Parathyroid adenoma (tissue), 2 donors: ENCODE results near the gene PRKN.

Experiments
- H2AFZ ChIP-seq: fragments of 300-600 bp; sonication (generic); one replicate; pipeline ENCODE4 v1.7.0; 2017; ENCODE audit warnings: antibody characterized with exemption, mild to moderate bottlenecking
- H3K27ac ChIP-seq: fragments of 300-600 bp; sonication (generic); one replicate; pipeline ENCODE4 v1.7.0; 2017
- H3K27me3 ChIP-seq: fragments of 300-600 bp; sonication (generic); one replicate; pipeline ENCODE4 v1.7.0; 2017; ENCODE audit warnings: low read length; ENCODE audit not compliant: control insufficient read depth, insufficient read depth
- H3K36me3 ChIP-seq: fragments of 300-600 bp; sonication (generic); one replicate; pipeline ENCODE4 v1.7.0; 2017; ENCODE audit warnings: low read length; ENCODE audit not compliant: control insufficient read depth, insufficient read depth
- H3K4me1 ChIP-seq: fragments of 300-600 bp; sonication (generic); one replicate; pipeline ENCODE4 v1.7.0; 2017; ENCODE audit warnings: control low read depth
- H3K4me2 ChIP-seq: fragments of 300-600 bp; sonication (generic); one replicate; pipeline ENCODE4 v1.7.0; 2017; ENCODE audit warnings: low read length
- H3K4me3 ChIP-seq: fragments of 300-600 bp; sonication (generic); one replicate; pipeline ENCODE4 v1.7.0; 2017; ENCODE audit warnings: low read depth, low read length
- H3K79me2 ChIP-seq: fragments of 300-600 bp; sonication (generic); one replicate; pipeline ENCODE4 v1.7.0; 2017; ENCODE audit warnings: control low read depth
- H3K9ac ChIP-seq: fragments of 300-600 bp; sonication (generic); one replicate; pipeline ENCODE4 v1.7.0; 2017; ENCODE audit warnings: mild to moderate bottlenecking
- H3K9me3 ChIP-seq: fragments of 300-600 bp; sonication (generic); one replicate; pipeline ENCODE4 v1.7.0; 2017; ENCODE audit warnings: low read length; ENCODE audit not compliant: control insufficient read depth
- CTCF ChIP-seq: fragments of 300-600 bp; sonication (generic); IDR thresholded peaks from one replicate; pipeline ENCODE4 v1.7.0; 2017; ENCODE audit warnings: antibody characterized with exemption, mild to moderate bottlenecking
- donor health status: primary hyperparathyroidism.

The PRKN gene

GRCh38 chr6:161817881-161818280, 909.7 kb downstream of the PRKN start:
- H3K4me1 ChIP-seq, result no peaks in the 10 kb centered on the region
- H3K79me2 ChIP-seq, result no peaks in the 10 kb centered on the region
- H3K9me3 ChIP-seq, result no peaks in the 10 kb centered on the region
- no peak overlapping the region for H3K9ac ChIP-seq
- no peak for TF ChIP-seq CTCF
- H2AFZ ChIP-seq, result no peak overlapping the region
- H3K4me2 ChIP-seq, result no peak overlapping the region
- H3K27ac ChIP-seq, result no peak overlapping the region
- no peaks in the 10 kb centered on the region for H3K36me3 ChIP-seq
- H3K4me3 ChIP-seq, result no peak overlapping the region
- no peaks in the 10 kb centered on the region for H3K27me3 ChIP-seq

- Histone ChIP-seq H2AFZ (no peak overlapping the region), H3K9ac (no peak overlapping the region), H3K79me2 (no peaks in the 10 kb centered on the region), H3K4me2 (no peak overlapping the region), H3K36me3 (no peaks in the 10 kb centered on the region), H3K27ac (no peak overlapping the region), H3K4me1 (no peaks in the 10 kb centered on the region), H3K27me3 (no peaks in the 10 kb centered on the region), H3K9me3 (no peaks in the 10 kb centered on the region), H3K4me3 (no peak overlapping the region)
- TF ChIP-seq CTCF, result no peak
Measured at GRCh38 chr6:161815965-161816364, 911.6 kb downstream of the PRKN start.

GRCh38 chr6:161813156-161813555, 914.4 kb downstream of the PRKN start:
- no peak overlapping the region for H2AFZ ChIP-seq
- H3K9me3 ChIP-seq, result no peaks in the 10 kb centered on the region
- H3K27me3 ChIP-seq, result no peaks in the 10 kb centered on the region
- no peaks in the 10 kb centered on the region for H3K36me3 ChIP-seq
- no peak for TF ChIP-seq CTCF
- no peak overlapping the region for H3K4me3 ChIP-seq
- no peak overlapping the region for H3K9ac ChIP-seq
- no peak overlapping the region for H3K4me2 ChIP-seq
- H3K27ac ChIP-seq, result no peak overlapping the region
- H3K4me1 ChIP-seq, result no peaks in the 10 kb centered on the region
- H3K79me2 ChIP-seq, result no peaks in the 10 kb centered on the region

- H3K27me3 ChIP-seq, result no peaks in the 10 kb centered on the region
- H3K4me1 ChIP-seq, result no peaks in the 10 kb centered on the region
- no peak overlapping the region for H3K9ac ChIP-seq
- TF ChIP-seq CTCF, result no peak
- no peak overlapping the region for H3K4me2 ChIP-seq
- no peak overlapping the region for H3K4me3 ChIP-seq
- H3K9me3 ChIP-seq, result no peaks in the 10 kb centered on the region
- no peak overlapping the region for H2AFZ ChIP-seq
- no peak overlapping the region for H3K27ac ChIP-seq
- H3K79me2 ChIP-seq, result no peaks in the 10 kb centered on the region
- no peaks in the 10 kb centered on the region for H3K36me3 ChIP-seq
Measured at GRCh38 chr6:161809971-161810370, 917.6 kb downstream of the PRKN start.

- no peak overlapping the region for H2AFZ ChIP-seq
- no peaks in the 10 kb centered on the region for H3K27me3 ChIP-seq
- no peaks in the 10 kb centered on the region for H3K4me1 ChIP-seq
- no peaks in the 10 kb centered on the region for H3K36me3 ChIP-seq
- no peak overlapping the region for H3K9ac ChIP-seq
- H3K4me2 ChIP-seq, result no peak overlapping the region
- TF ChIP-seq CTCF, result no peak
- no peak overlapping the region for H3K27ac ChIP-seq
- no peaks in the 10 kb centered on the region for H3K9me3 ChIP-seq
- H3K4me3 ChIP-seq, result no peak overlapping the region
- no peaks in the 10 kb centered on the region for H3K79me2 ChIP-seq
Measured at GRCh38 chr6:161804838-161805237, 922.7 kb downstream of the PRKN start.
